ENCODE data around the gene TTC7B. TPM values are rescaled to one million over a fixed set of nuclear protein-coding genes. Genes with fewer than 3 reads are reported as not detected.

The TTC7B gene
- total and polyA plus RNA-seq, 2 of the 13 experiments (the other 11 are each of a cell fraction or from before 2014, with no cell fraction given), result 1.3 to 3.2 TPM

- ChIA-PET POLR2A (no interaction called here), CTCF (ENCODE audit: low intra/inter-chr PET ratio, low total read pairs) (no interaction called here)
- H3K9ac ChIP-seq (ENCODE audit: insufficient read depth, low read depth, low read length), result no peak overlapping the region
- in situ Hi-C loops (cut with HindIII; ENCODE audit: extremely low pct_ligation_motif_present, low pct_unique_long_range_greater_than_20kb), result no loop called here
- no peaks in the 10 kb centered on the region for H3K4me1 ChIP-seq (ENCODE audit: insufficient read depth, low read length)
- intact Hi-C loops (cut with micrococcal nuclease; ENCODE audit: unreplicated experiment), result no loop called here
- no peak for ATAC-seq
- no peaks in the 10 kb centered on the region for H3K36me3 ChIP-seq (replicated peaks in 1 of 2; ENCODE audit: control insufficient read depth in 1 of 2, insufficient read depth in 2 of 2, low read length in 2 of 2)
- peaks cover 0 to 1% of the 10 kb centered on the region in 2 experiments; a peak in 1 of 5 replicates for H3K27me3 ChIP-seq (ENCODE audit: control insufficient read depth in 1 of 2, insufficient read depth in 2 of 2, low read length in 2 of 2)
- no TSS peak for BruUV-seq (replicated peaks)
- no peak overlapping the region for H3K27ac ChIP-seq (ENCODE audit: extremely low read length, insufficient read depth, low read length)
- FAIRE-seq, result no peak
- TF ChIP-seq U2AF2 (IDR thresholded peaks at IDR 0.05; ENCODE audit: low read depth, low read length) (no peak), MXD4 (CRISPR knock-in tag; IDR thresholded peaks at IDR 0.05) (no peak), ZNF644 (CRISPR knock-in tag; IDR thresholded peaks at IDR 0.05; ENCODE audit: low read depth) (no peak), KLF6 (CRISPR knock-in tag; IDR thresholded peaks at IDR 0.05) (no peak), MIER2 (CRISPR knock-in tag; IDR thresholded peaks at IDR 0.05) (no peak), ZIK1 (CRISPR knock-in tag; IDR thresholded peaks at IDR 0.05; ENCODE audit: borderline replicate concordance, low read depth) (no peak), PATZ1 (CRISPR knock-in tag; IDR thresholded peaks at IDR 0.05) (no peak), ZNF572 (CRISPR knock-in tag; IDR thresholded peaks at IDR 0.05) (no peak), MYPOP (CRISPR knock-in tag; IDR thresholded peaks at IDR 0.05) (no peak), NFATC3 (CRISPR knock-in tag; IDR thresholded peaks at IDR 0.05) (no peak), FOXO1 (CRISPR knock-in tag; IDR thresholded peaks at IDR 0.05) (no peak), FOXK2 (IDR thresholded peaks at IDR 0.05) (no peak), MTA3 (CRISPR knock-in tag; IDR thresholded peaks at IDR 0.05) (no peak), MXI1 (IDR thresholded peaks at IDR 0.05; ENCODE audit: borderline replicate concordance, low read depth, low read length) (no peak), ZNF407 (CRISPR knock-in tag; IDR thresholded peaks at IDR 0.05; ENCODE audit: not compliant biosample characterization) (no peak), ZC3H4 (CRISPR knock-in tag; IDR thresholded peaks at IDR 0.05; ENCODE audit: borderline replicate concordance) (no peak)
- no peak overlapping the region for H3K4me2 ChIP-seq (ENCODE audit: low read depth, low read length)
- H3K4me3 ChIP-seq (replicated peaks in 1 of 3; ENCODE audit: insufficient read depth in 1 of 3, low read depth in 2 of 3, low read length in 3 of 3), result no peak overlapping the region
- DNase-seq (ENCODE audit: low spot score), result no peak
- H3K9me3 ChIP-seq (ENCODE audit: low read length), result no peaks in the 10 kb centered on the region
- H3K79me2 ChIP-seq (ENCODE audit: insufficient read depth, low read length), result no peaks in the 10 kb centered on the region
- H2AFZ ChIP-seq (ENCODE audit: low read length), result no peak overlapping the region
- no peaks in the 10 kb centered on the region for H4K20me1 ChIP-seq (ENCODE audit: insufficient read depth, low read length)
- 85% methylated on average over 7 of the region's 7 CpGs for WGBS (ENCODE audit: low lambda C conversion rate)
These were observed 248.2 kb downstream of the TTC7B start for GRCh38 chr14:90567991-90568390.
